Adrenal gland (tissue), 5 donors: ENCODE results near the gene EDAR.

Experiments
- POLR2A ChIP-seq, 2 donors: fragments of 450-650 bp; IDR thresholded peaks; one replicate each; pipeline ENCODE4 v1.6.1; 2017; ENCODE audit warnings: antibody characterized with exemption in 2 of 2, mild to moderate bottlenecking in 2 of 2, moderate library complexity in 1 of 2
- TF ChIP-seq, protein P1 (sequence below), 6 experiments: fragments of 450-650 bp in 4 of 6; fragments of 200-600 bp in 2 of 6; sonication (generic) in 1 of 6; IDR thresholded peaks; 1 replicate in 5 of 6; 2 replicates in 1 of 6; pipeline versions ENCODE4 v1.5.1 to v1.8.0; 2016 to 2021; ENCODE audit warnings: antibody characterized with exemption in 6 of 6, mild to moderate bottlenecking in 2 of 6, moderate library complexity in 1 of 6
- donor health status: DM: no; HTN: no; CAD: no.

- TF ChIP-seq, protein P1, sequence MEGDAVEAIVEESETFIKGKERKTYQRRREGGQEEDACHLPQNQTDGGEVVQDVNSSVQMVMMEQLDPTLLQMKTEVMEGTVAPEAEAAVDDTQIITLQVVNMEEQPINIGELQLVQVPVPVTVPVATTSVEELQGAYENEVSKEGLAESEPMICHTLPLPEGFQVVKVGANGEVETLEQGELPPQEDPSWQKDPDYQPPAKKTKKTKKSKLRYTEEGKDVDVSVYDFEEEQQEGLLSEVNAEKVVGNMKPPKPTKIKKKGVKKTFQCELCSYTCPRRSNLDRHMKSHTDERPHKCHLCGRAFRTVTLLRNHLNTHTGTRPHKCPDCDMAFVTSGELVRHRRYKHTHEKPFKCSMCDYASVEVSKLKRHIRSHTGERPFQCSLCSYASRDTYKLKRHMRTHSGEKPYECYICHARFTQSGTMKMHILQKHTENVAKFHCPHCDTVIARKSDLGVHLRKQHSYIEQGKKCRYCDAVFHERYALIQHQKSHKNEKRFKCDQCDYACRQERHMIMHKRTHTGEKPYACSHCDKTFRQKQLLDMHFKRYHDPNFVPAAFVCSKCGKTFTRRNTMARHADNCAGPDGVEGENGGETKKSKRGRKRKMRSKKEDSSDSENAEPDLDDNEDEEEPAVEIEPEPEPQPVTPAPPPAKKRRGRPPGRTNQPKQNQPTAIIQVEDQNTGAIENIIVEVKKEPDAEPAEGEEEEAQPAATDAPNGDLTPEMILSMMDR (IDR thresholded peaks at IDR 0.05), result no peak
- no peak for TF ChIP-seq POLR2A (IDR thresholded peaks at IDR 0.05)
Measured at GRCh38 chr2:108961796-108962195, 27.2 kb downstream of the EDAR start.
